DND-41 (cell line): Measurements from ENCODE around the gene NUP210L.

Experiments
- EZH2 ChIP-seq: IDR thresholded peaks from 3 replicates; pipeline ENCODE4 v1.6.1; 2012; ENCODE audit warnings: borderline replicate concordance, low read depth, mild to moderate bottlenecking, moderate library complexity, low read length, inconsistent platforms; ENCODE audit not compliant: severe bottlenecking
- TF ChIP-seq, protein P1 (sequence below): IDR thresholded peaks from 2 replicates; pipeline ENCODE4 v1.5.1; 2012; ENCODE audit warnings: borderline replicate concordance, low read length, moderate library complexity, mild to moderate bottlenecking; ENCODE audit not compliant: poor library complexity, severe bottlenecking; ENCODE audit errors: extremely low read depth

DNA sequence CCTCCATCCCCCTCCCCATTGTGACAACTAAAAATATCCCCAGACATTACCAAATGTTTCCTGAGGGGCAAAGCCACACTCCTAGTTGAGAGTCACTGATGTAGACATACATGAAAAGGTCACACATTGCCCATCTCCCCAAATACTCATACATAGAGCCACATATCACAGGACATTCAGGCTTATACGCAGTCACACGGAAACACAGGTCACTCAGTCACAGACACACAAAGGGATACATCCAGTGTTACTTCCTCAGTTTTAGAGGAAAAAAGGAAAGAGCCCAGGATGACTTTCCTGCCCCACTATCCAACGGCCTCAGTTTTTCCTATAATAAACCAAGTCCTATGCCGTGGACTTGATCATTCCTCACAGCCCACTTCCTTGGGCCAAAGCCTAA lies 193.5 kb downstream of the NUP210L start:
- TF ChIP-seq, protein P1, sequence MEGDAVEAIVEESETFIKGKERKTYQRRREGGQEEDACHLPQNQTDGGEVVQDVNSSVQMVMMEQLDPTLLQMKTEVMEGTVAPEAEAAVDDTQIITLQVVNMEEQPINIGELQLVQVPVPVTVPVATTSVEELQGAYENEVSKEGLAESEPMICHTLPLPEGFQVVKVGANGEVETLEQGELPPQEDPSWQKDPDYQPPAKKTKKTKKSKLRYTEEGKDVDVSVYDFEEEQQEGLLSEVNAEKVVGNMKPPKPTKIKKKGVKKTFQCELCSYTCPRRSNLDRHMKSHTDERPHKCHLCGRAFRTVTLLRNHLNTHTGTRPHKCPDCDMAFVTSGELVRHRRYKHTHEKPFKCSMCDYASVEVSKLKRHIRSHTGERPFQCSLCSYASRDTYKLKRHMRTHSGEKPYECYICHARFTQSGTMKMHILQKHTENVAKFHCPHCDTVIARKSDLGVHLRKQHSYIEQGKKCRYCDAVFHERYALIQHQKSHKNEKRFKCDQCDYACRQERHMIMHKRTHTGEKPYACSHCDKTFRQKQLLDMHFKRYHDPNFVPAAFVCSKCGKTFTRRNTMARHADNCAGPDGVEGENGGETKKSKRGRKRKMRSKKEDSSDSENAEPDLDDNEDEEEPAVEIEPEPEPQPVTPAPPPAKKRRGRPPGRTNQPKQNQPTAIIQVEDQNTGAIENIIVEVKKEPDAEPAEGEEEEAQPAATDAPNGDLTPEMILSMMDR: no peak
- no peak for TF ChIP-seq EZH2
